HepG2 (cell line): Measurements from ENCODE around the gene NKD1. TPM values are rescaled to one million over a fixed set of nuclear protein-coding genes. Genes with fewer than 3 reads are reported as not detected.

Source experiments
- ATAC-seq: fragments of 200-7000 bp; cut with Tn5 transposase; 3 replicates; pipeline ENCODE4 v1.9.1; 2020; ENCODE audit warnings: mild to moderate bottlenecking, moderate library complexity
- BruUV-seq: library from RNA; stranded (reverse); fragments of 400-500 nt; replicated peaks from 2 replicates; lab custom pipeline; 2021; lab: Mats Ljungman, UMichigan
- CTCF ChIA-PET: fragments of 300-600 bp; formaldehyde crosslinking; extraction: SDS; loops from one replicate; lab custom pipeline; 2021; ENCODE audit warnings: low total read pairs, inconsistent platforms, low intra/inter-chr PET ratio; lab: Yijun Ruan, JAX
- POLR2A ChIA-PET: fragments of 350-600 bp; sonication (Branson Sonifier 250); formaldehyde crosslinking; loops from one replicate; lab custom pipeline; 2020; ENCODE audit warnings: antibody characterized with exemption, inconsistent platforms; lab: Yijun Ruan, JAX
- DNase-seq: peaks from one replicate; pipeline ENCODE4 v3.0.0-alpha.2; 2015; ENCODE audit warnings: low spot score
- FAIRE-seq: peaks from 3 replicates; lab custom pipeline; 2011; peaks lifted over from hg19 to GRCh38; lab: Jason Lieb, UNC
- H2AFZ ChIP-seq: one replicate; pipeline ENCODE4 v1.6.1; 2011; ENCODE audit warnings: low read length, inconsistent platforms
- H3K27ac ChIP-seq: fragments of 300-600 bp; 3 replicates; pipeline ENCODE4 v1.8.0; 2011; ENCODE audit warnings: mixed run types, mild to moderate bottlenecking, mixed read lengths, low read length, inconsistent platforms; ENCODE audit not compliant: insufficient read depth; ENCODE audit errors: extremely low read length
- H3K27me3 ChIP-seq, 2 experiments: fragments of 200-600 bp in 1 of 2; 2 replicates in 1 of 2; 3 replicates in 1 of 2; pipeline versions ENCODE4 v1.6.0 to v1.8.0; 2011; ENCODE audit warnings: low read length in 2 of 2, mild to moderate bottlenecking in 2 of 2, moderate library complexity in 2 of 2, inconsistent platforms in 1 of 2; ENCODE audit not compliant: insufficient read depth in 2 of 2, control insufficient read depth in 1 of 2
- H3K36me3 ChIP-seq, 2 experiments: fragments of 200-600 bp in 1 of 2; replicated peaks in 1 of 2; 2 replicates in 1 of 2; 3 replicates in 1 of 2; pipeline versions ENCODE4 v1.5.1 to v1.8.0; 2011; ENCODE audit warnings: low read length in 2 of 2, inconsistent platforms in 1 of 2; ENCODE audit not compliant: insufficient read depth in 2 of 2, control insufficient read depth in 1 of 2
- H3K4me1 ChIP-seq: 2 replicates; pipeline ENCODE4 v1.5.1; 2012; ENCODE audit warnings: low read length, inconsistent platforms; ENCODE audit not compliant: insufficient read depth
- H3K4me2 ChIP-seq: 2 replicates; pipeline ENCODE4 v1.6.0; 2011; ENCODE audit warnings: low read depth, low read length, inconsistent platforms
- H3K4me3 ChIP-seq, 3 experiments: fragments of 200-600 bp in 1 of 3; sonication (generic), shearing (Covaris generic) in 1 of 3; replicated peaks in 1 of 3; 2 replicates each; pipeline ENCODE4 v1.5.1; 2011 to 2016; ENCODE audit warnings: low read length in 3 of 3, inconsistent platforms in 2 of 3, low read depth in 2 of 3, mild to moderate bottlenecking in 2 of 3, control low read depth in 1 of 3, mixed read lengths in 1 of 3; ENCODE audit not compliant: insufficient read depth in 1 of 3
- H3K79me2 ChIP-seq: one replicate; pipeline ENCODE4 v1.6.1; 2011; ENCODE audit warnings: low read length, inconsistent platforms; ENCODE audit not compliant: insufficient read depth
- H3K9ac ChIP-seq: 2 replicates; pipeline ENCODE4 v1.6.0; 2011; ENCODE audit warnings: mild to moderate bottlenecking, low read depth, low read length, inconsistent platforms; ENCODE audit not compliant: insufficient read depth
- H3K9me3 ChIP-seq: 2 replicates; pipeline ENCODE4 v1.5.1; 2012; ENCODE audit warnings: mild to moderate bottlenecking, low read length
- H4K20me1 ChIP-seq: 2 replicates; pipeline ENCODE4 v1.6.0; 2011; ENCODE audit warnings: inconsistent platforms, mild to moderate bottlenecking, low read length, moderate library complexity; ENCODE audit not compliant: insufficient read depth
- CBX5 ChIP-seq: sonication (generic); formaldehyde crosslinking; IDR thresholded peaks from 2 replicates; pipeline ENCODE4 v1.4.0; 2020; ENCODE audit warnings: missing genetic modification reagents, borderline replicate concordance
- DZIP1 ChIP-seq: sonication (generic); formaldehyde crosslinking; IDR thresholded peaks from 2 replicates; pipeline ENCODE4 v1.5.0; 2020; ENCODE audit warnings: mild to moderate bottlenecking, missing genetic modification reagents
- ETV6 ChIP-seq: sonication (generic); formaldehyde crosslinking; conservative IDR thresholded peaks from 2 replicates; pipeline ENCODE4 v1.4.0; 2020; ENCODE audit warnings: missing genetic modification reagents
- KDM2A ChIP-seq: sonication (generic); formaldehyde crosslinking; IDR thresholded peaks from 2 replicates; pipeline ENCODE4 v1.4.0; 2020; ENCODE audit warnings: low read depth, missing genetic modification reagents, borderline replicate concordance
- MAFF ChIP-seq: IDR thresholded peaks from 2 replicates; pipeline ENCODE4 v1.6.1; 2011; ENCODE audit warnings: low read depth, low read length, improper control_type of control experiment
- NFYC ChIP-seq: IDR thresholded peaks from 2 replicates; pipeline ENCODE4 v1.6.1; 2016; ENCODE audit warnings: missing genetic modification reagents, missing compliant biosample characterization
- NR2C2 ChIP-seq: sonication (generic); formaldehyde crosslinking; IDR thresholded peaks from 2 replicates; pipeline ENCODE4 v1.4.0; 2020; ENCODE audit warnings: missing genetic modification reagents, mild to moderate bottlenecking, moderate library complexity, borderline replicate concordance
- ONECUT2 ChIP-seq: sonication (generic); formaldehyde crosslinking; IDR thresholded peaks from 2 replicates; pipeline ENCODE4 v1.4.0; 2020; ENCODE audit warnings: missing genetic modification reagents
- PHF21A ChIP-seq: sonication (generic); formaldehyde crosslinking; IDR thresholded peaks from 2 replicates; pipeline ENCODE4 v1.5.0; 2020; ENCODE audit warnings: mild to moderate bottlenecking, missing genetic modification reagents
- RFX3 ChIP-seq: IDR thresholded peaks from 2 replicates; pipeline ENCODE4 v1.6.1; 2016; ENCODE audit warnings: missing biosample characterization, missing genetic modification reagents
- RNF2 ChIP-seq: fragments of 450-650 bp; conservative IDR thresholded peaks from 2 replicates; pipeline ENCODE4 v1.6.1; 2016; ENCODE audit warnings: low read depth
- SNAPC4 ChIP-seq: sonication (generic); formaldehyde crosslinking; IDR thresholded peaks from 2 replicates; pipeline ENCODE4 v1.4.0; 2020; ENCODE audit warnings: mild to moderate bottlenecking, missing genetic modification reagents
- SRSF1 ChIP-seq: fragments of 200-400 bp; formaldehyde crosslinking; optimal IDR thresholded peaks from 2 replicates; pipeline ENCODE3; 2017; ENCODE audit warnings: mild to moderate bottlenecking, low read depth, low read length, moderate library complexity
- ZMAT5 ChIP-seq: sonication (generic); formaldehyde crosslinking; IDR thresholded peaks from 2 replicates; pipeline ENCODE4 v1.5.0; 2020; ENCODE audit warnings: mild to moderate bottlenecking, low read depth, missing genetic modification reagents, borderline replicate concordance
- ZNF12 ChIP-seq: sonication (generic); formaldehyde crosslinking; IDR thresholded peaks from 2 replicates; pipeline ENCODE4 v1.5.0; 2020; ENCODE audit warnings: missing genetic modification reagents
- ZNF224 ChIP-seq: sonication (generic); formaldehyde crosslinking; IDR thresholded peaks from 2 replicates; pipeline ENCODE4 v1.5.0; 2020; ENCODE audit warnings: mild to moderate bottlenecking, missing genetic modification reagents
- ZNF251 ChIP-seq: sonication (generic); formaldehyde crosslinking; IDR thresholded peaks from 2 replicates; pipeline ENCODE4 v1.9.0; 2021; ENCODE audit warnings: mild to moderate bottlenecking, missing genetic modification reagents
- ZNF761 ChIP-seq: sonication (generic); formaldehyde crosslinking; conservative IDR thresholded peaks from 2 replicates; pipeline ENCODE4 v1.4.0; 2020; ENCODE audit warnings: mild to moderate bottlenecking, missing genetic modification reagents
- WGBS: methylation state at CpG from one replicate; pipeline ENCODE4 v1.1.6; 2017; ENCODE audit warnings: low lambda C conversion rate; 5-methylcytosine and 5-hydroxymethylcytosine counted together
- in situ Hi-C: cut with HindIII; loops from 2 replicates; pipeline ENCODE4 v1.10.0; 2017; ENCODE audit warnings: low pct_unique_long_range_greater_than_20kb; ENCODE audit not compliant: extremely low pct_ligation_motif_present
- intact Hi-C: fragments of 100-400 bp; cut with micrococcal nuclease; formaldehyde crosslinking; loops from one replicate; pipeline ENCODE4 v1.10.0; 2022; ENCODE audit not compliant: unreplicated experiment
- polyA plus RNA-seq, 8 experiments: library from polyadenylated mRNA; depleted of rRNA in 3 of 8; stranded (reverse) in 7 of 8; unstranded in 1 of 8; fragments of >200 nt; fragmentation: Illumina TruSeq in 4 of 8; extraction: Trizol in 4 of 8; gene quantifications; 2 replicates each; pipeline versions ENCODE4 v1.2.1 to v1.2.3, GENCODE V29; 2011 to 2016; ENCODE audit warnings: low read depth in 4 of 8, missing spikeins in 1 of 8, mixed read lengths in 1 of 8; ENCODE audit not compliant: insufficient read depth in 1 of 8
- total RNA-seq, 5 experiments: library from RNA; depleted of rRNA; stranded (reverse); fragments of >200 nt; fragmentation: Illumina TruSeq; extraction: Trizol; gene quantifications; 2 replicates each; pipeline ENCODE4 v1.2.3, GENCODE V29; 2016; ENCODE audit warnings: low read depth in 1 of 5

NKD1 gene
- total and polyA plus RNA-seq, 2 of the 13 experiments (the other 11 are each of a cell fraction or from before 2014, with no cell fraction given): 70.4 to 121 TPM

GRCh38 chr16:50550035-50550434, 1.8 kb downstream of the NKD1 start:
- H3K9ac ChIP-seq: peak overlapping the region; percentile 90
- H3K4me3 ChIP-seq: peak overlapping the region; percentile 93 to 100 (median 98)
- in situ Hi-C loops (no loop called here), intact Hi-C loops (no loop called here)
- CTCF ChIA-PET: no interaction called here
- no peak for FAIRE-seq
- BruUV-seq: no TSS peak
- peaks cover 23 to 50% of the 10 kb centered on the region in 2 experiments for H3K36me3 ChIP-seq
- H3K79me2 ChIP-seq: peaks cover 68% of the 10 kb centered on the region
- POLR2A ChIA-PET: interaction anchor here (0.8 to 3.5 kb wide), 16 partner anchors 11 to 178 kb away, joined by 3 to 31 read pairs (median 4); no protein-coding TSS in a partner anchor
- peak overlapping the region; percentile 89 for H3K4me2 ChIP-seq
- peaks cover 70% of the 10 kb centered on the region for H3K4me1 ChIP-seq
- H4K20me1 ChIP-seq: peaks cover 61% of the 10 kb centered on the region
- H3K9me3 ChIP-seq: no peaks in the 10 kb centered on the region
- H3K27ac ChIP-seq: peak overlapping the region; percentile 74
- WGBS: under 1% methylated on average over 7 of the region's 8 CpGs
- no peak for DNase-seq
- ATAC-seq: peak; percentile 3
- H2AFZ ChIP-seq: no peak overlapping the region
- peaks cover 0 to 6% of the 10 kb centered on the region in 2 experiments; a peak in 1 of 5 replicates for H3K27me3 ChIP-seq
- peak; percentile 10 for TF ChIP-seq SRSF1
- no peak for TF ChIP-seq ZNF12 (CRISPR knock-in tag)
- 0 out of 2 replicates have a peak, but pooled peaks have one; percentile 9 for TF ChIP-seq ZNF761 (CRISPR knock-in tag)
- TF ChIP-seq MAFF: no peak
- TF ChIP-seq NR2C2: no peak
- no peak for TF ChIP-seq ZNF251 (CRISPR knock-in tag)
- no peak for TF ChIP-seq NFYC (CRISPR knock-in tag)
- TF ChIP-seq KDM2A (CRISPR knock-in tag): 0 out of 2 replicates have a peak, but pooled peaks have one; percentile 14
- TF ChIP-seq PHF21A (CRISPR knock-in tag): 0 out of 2 replicates have a peak, but pooled peaks have one; percentile 9
- TF ChIP-seq RNF2: no peak
- TF ChIP-seq SNAPC4 (CRISPR knock-in tag): 0 out of 2 replicates have a peak, but pooled peaks have one; percentile 34
- no peak for TF ChIP-seq ETV6
- TF ChIP-seq ONECUT2 (CRISPR knock-in tag): no peak
- no peak for TF ChIP-seq CBX5
- no peak for TF ChIP-seq RFX3 (CRISPR knock-in tag)
- no peak for TF ChIP-seq ZMAT5 (CRISPR knock-in tag)
- no peak for TF ChIP-seq ZNF224
- no peak for TF ChIP-seq DZIP1 (CRISPR knock-in tag)
